ENCODE results near the gene TNNC1. TPM values are rescaled to one million over a fixed set of nuclear protein-coding genes. Genes with fewer than 3 reads are reported as not detected.

TNNC1 gene
- total RNA-seq, 1 experiment from 2014 or later = 8.3 TPM

- ChIA-PET CTCF (no interaction called here), POLR2A (ENCODE audit: unreplicated experiment) (interaction anchor here (0.5 to 0.7 kb wide), 2 partner anchors 47 to 449 kb away, joined by 3 read pairs; no protein-coding TSS in a partner anchor)
- no peak overlapping the region for H2AFZ ChIP-seq
- H3K27ac ChIP-seq = no peak overlapping the region
- H3K4me2 ChIP-seq = no peak overlapping the region
- no peaks in the 10 kb centered on the region for H3K79me2 ChIP-seq (ENCODE audit: low read depth)
- intact Hi-C loops (cut with micrococcal nuclease; ENCODE audit: unreplicated experiment) = no loop called here
- H3K4me3 ChIP-seq = no peak overlapping the region
- no peaks in the 10 kb centered on the region for H3K4me1 ChIP-seq (replicated peaks; ENCODE audit: insufficient read depth)
- H3K9me2 ChIP-seq (ENCODE audit: insufficient read depth) = no peaks in the 10 kb centered on the region
- no peaks in the 10 kb centered on the region for H3K27me3 ChIP-seq (ENCODE audit: insufficient read depth, low read depth)
- no peak for TF ChIP-seq EZH2 (IDR thresholded peaks at IDR 0.05; ENCODE audit: low read depth)
- TF ChIP-seq CTCF (conservative IDR thresholded peaks at IDR 0.05) = no peak
- H4K20me1 ChIP-seq (ENCODE audit: insufficient read depth) = no peaks in the 10 kb centered on the region
- no peaks in the 10 kb centered on the region for H3F3A ChIP-seq (ENCODE audit: insufficient read depth, low read depth)
- no TSS peak for BruUV-seq (replicated peaks)
- H3K36me3 ChIP-seq (ENCODE audit: low read depth) = no peaks in the 10 kb centered on the region
- DNase-seq = no peak
- H3K9me3 ChIP-seq (ENCODE audit: insufficient read depth, low read depth) = no peaks in the 10 kb centered on the region
Observed at GRCh38 chr3:52489453-52489852, 35.6 kb upstream of the TNNC1 start.

- no peaks in the 10 kb centered on the region for H3K79me2 ChIP-seq (ENCODE audit: low read depth)
- ChIA-PET POLR2A (ENCODE audit: unreplicated experiment) (no interaction called here), CTCF (no interaction called here)
- no peaks in the 10 kb centered on the region for H3K4me1 ChIP-seq (replicated peaks; ENCODE audit: insufficient read depth)
- intact Hi-C loops (cut with micrococcal nuclease; ENCODE audit: unreplicated experiment) = no loop called here
- H3K9me2 ChIP-seq (ENCODE audit: insufficient read depth) = no peaks in the 10 kb centered on the region
- H3K27me3 ChIP-seq (ENCODE audit: insufficient read depth, low read depth) = no peaks in the 10 kb centered on the region
- TF ChIP-seq EZH2 (IDR thresholded peaks at IDR 0.05; ENCODE audit: low read depth) (no peak), CTCF (conservative IDR thresholded peaks at IDR 0.05) (no peak)
- no TSS peak for BruUV-seq (replicated peaks)
- H3K4me2 ChIP-seq = no peak overlapping the region
- H3F3A ChIP-seq (ENCODE audit: insufficient read depth, low read depth) = no peaks in the 10 kb centered on the region
- H2AFZ ChIP-seq = no peak overlapping the region
- no peaks in the 10 kb centered on the region for H3K9me3 ChIP-seq (ENCODE audit: insufficient read depth, low read depth)
- H3K36me3 ChIP-seq (ENCODE audit: low read depth) = no peaks in the 10 kb centered on the region
- no peaks in the 10 kb centered on the region for H4K20me1 ChIP-seq (ENCODE audit: insufficient read depth)
- no peak overlapping the region for H3K4me3 ChIP-seq
- H3K27ac ChIP-seq = no peak overlapping the region
- DNase-seq = no peak
Observed at GRCh38 chr3:52488746-52489145, 34.9 kb upstream of the TNNC1 start.

GRCh38 chr3:52487788-52488691 lies 34.2 kb upstream of the TNNC1 start:
- Histone ChIP-seq H3K4me1 (replicated peaks; ENCODE audit: insufficient read depth) (no peaks in the 10 kb centered on the region), H3K27me3 (ENCODE audit: insufficient read depth, low read depth) (no peaks in the 10 kb centered on the region), H2AFZ (no peak overlapping the region), H3K9me3 (ENCODE audit: insufficient read depth, low read depth) (no peaks in the 10 kb centered on the region), H3K9me2 (ENCODE audit: insufficient read depth) (no peaks in the 10 kb centered on the region), H4K20me1 (ENCODE audit: insufficient read depth) (no peaks in the 10 kb centered on the region), H3K36me3 (ENCODE audit: low read depth) (no peaks in the 10 kb centered on the region), H3K27ac (no peak overlapping the region), H3F3A (ENCODE audit: insufficient read depth, low read depth) (no peaks in the 10 kb centered on the region), H3K4me2 (no peak overlapping the region), H3K79me2 (ENCODE audit: low read depth) (no peaks in the 10 kb centered on the region), H3K4me3 (no peak overlapping the region)
- no peak for TF ChIP-seq EZH2 (IDR thresholded peaks at IDR 0.05; ENCODE audit: low read depth)
- no peak for TF ChIP-seq CTCF (conservative IDR thresholded peaks at IDR 0.05)
- intact Hi-C loops (cut with micrococcal nuclease; ENCODE audit: unreplicated experiment) = no loop called here
- POLR2A ChIA-PET (ENCODE audit: unreplicated experiment) = no interaction called here
- no peak for DNase-seq
- BruUV-seq (replicated peaks) = no TSS peak
- CTCF ChIA-PET = no interaction called here

Measured in PC-9 (cell line).